Hematopoietic multipotent progenitor cell treated with erythropoietin and hydrocortisone succinate and interleukin-3 and kit ligand, for 6 days (in vitro differentiated cells): ENCODE data around the gene GRIK5.
"Not testable (repeated sequence)": the region's sequence is repeated elsewhere in the genome, so short reads cannot be mapped to it uniquely, and the experiment has no call there.

Experiments used
- DNase-seq: peaks from one replicate; pipeline ENCODE4 v3.0.0-alpha.2; 2015

GRIK5 gene

DNA sequence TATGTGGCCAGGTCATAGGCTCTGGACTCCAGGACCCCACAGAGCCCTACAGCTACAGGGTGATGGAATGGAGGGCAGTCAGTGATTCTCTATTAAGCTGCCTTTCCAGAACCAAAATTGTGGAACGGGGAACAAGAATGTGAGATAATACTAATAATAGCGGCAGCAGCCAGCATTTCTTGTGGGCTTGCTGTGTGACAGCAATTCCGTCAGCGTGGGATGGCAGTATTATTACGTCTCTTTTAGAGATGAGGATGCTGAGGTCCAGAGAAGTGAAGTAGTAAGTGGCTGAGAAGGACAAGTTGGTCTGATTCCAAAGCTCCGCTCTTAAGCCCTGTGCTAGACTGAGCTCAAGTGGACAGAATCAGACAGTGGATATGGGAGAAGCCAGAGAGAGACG, 24.4 kb downstream of the GRIK5 start:
- DNase-seq: no peak

DNA sequence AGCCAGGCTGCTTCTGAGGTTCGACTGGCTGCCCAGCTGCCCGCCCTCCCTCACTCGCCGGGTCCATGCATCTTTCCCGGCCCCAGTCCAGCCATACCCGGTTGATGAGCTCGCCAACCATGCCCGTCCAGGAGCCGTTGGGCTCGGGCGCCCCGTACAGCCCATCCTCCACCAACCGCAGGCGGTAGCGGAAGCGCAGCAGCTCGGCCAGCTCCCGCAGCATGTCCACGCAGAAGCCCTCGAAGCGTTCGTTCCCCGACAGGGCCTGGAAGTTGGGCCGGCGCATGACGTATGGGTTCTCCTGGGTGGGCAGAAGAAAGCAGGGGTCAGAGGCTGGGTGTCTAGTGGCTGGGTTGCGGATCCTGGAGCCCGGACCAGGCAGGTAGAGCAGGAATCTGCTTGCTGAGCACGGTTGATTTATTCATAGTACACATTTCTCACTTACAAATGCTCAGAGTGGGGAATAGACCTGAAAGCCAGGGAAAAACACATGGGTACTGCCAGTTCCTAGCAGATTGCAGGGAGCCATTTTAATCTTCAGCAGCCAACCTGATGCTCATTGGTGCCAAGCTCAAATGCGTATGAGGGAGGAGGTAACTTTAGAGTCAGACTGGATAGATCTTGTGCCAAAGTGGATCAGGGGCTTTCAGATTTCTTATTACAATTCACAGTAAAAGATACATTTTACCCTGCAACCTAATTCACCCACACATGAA, 27.4 kb downstream of the GRIK5 start:
- DNase-seq: no peak

DNA sequence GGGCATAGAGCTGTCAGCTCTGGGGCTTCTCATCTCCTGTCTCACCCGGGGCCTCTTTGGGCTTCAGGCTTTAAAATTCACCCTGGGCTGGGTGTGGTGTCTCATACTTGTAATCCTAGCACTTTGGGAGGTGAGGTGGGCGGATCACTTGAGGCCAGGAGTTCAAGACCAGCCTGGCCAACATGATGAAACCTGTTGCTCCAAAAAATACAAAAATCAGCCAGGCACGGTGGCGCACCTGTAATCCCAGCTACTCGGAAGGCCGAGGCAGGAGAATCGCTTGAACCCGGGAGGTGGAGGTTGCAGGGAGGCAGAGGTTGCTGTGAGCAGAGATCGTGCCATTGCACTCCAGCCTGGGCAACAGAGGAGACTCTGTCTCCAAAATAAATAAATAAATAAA, 29.5 kb downstream of the GRIK5 start:
- not testable (repeated sequence) for DNase-seq

DNA sequence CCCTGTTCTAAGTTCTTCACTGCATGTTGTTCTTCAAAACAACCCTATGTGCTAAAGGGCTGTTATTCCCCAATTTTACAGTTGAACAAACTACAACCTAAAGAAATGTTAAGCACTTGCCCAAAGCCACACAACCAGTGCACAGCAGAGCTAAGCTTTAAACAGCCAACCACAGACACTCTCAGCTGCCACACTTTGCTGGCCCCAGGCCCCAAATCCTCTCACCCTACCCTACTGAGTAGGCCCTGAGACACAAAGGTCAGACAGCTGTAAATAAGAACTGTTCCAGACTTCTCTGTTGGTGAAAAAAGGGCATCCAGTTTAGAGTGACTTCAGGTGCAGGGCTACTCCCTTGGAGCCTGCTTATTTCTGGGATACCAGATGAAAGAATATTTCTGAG, 30.0 kb downstream of the GRIK5 start:
- no peak for DNase-seq

DNA sequence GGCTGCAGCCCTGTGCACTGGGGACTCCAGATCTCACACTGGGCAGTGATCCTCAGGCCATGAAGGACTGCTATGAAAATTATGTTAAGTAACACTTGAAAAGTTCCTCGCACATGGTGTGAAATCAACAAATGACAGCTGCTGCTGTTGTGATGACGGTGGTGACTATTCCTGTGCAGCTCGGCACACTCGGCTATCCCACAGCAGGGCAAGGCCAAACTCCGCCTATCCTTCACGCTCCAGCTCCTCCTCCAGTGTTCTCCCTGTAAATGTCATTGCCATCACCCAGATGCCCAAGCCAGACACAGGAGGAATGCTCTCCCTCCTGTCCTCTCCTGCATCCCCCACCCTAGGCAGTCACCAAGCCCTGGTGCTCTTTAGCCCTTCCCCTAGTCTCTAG, 31.3 kb downstream of the GRIK5 start:
- DNase-seq: no peak

DNA sequence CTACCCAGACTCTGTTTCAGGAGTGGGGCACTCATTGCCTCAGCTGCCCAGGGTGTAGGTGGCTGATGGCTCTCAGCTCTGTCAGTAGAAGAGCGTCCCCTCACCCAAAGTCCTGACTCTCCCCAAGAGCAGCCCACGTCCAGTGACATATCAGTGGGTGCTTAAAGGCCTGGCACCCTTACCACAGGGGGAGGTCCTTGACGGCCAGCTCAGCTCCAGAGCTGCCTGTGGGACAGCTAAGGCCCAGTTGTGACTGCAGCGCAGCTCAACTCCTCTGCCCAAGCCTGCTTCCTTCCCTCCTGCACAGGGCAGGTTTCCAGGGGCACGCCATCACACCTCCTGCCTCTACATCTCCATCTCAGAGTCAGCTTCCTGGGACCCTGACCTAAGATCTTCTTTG, 32.4 kb downstream of the GRIK5 start:
- DNase-seq: no peak

DNA sequence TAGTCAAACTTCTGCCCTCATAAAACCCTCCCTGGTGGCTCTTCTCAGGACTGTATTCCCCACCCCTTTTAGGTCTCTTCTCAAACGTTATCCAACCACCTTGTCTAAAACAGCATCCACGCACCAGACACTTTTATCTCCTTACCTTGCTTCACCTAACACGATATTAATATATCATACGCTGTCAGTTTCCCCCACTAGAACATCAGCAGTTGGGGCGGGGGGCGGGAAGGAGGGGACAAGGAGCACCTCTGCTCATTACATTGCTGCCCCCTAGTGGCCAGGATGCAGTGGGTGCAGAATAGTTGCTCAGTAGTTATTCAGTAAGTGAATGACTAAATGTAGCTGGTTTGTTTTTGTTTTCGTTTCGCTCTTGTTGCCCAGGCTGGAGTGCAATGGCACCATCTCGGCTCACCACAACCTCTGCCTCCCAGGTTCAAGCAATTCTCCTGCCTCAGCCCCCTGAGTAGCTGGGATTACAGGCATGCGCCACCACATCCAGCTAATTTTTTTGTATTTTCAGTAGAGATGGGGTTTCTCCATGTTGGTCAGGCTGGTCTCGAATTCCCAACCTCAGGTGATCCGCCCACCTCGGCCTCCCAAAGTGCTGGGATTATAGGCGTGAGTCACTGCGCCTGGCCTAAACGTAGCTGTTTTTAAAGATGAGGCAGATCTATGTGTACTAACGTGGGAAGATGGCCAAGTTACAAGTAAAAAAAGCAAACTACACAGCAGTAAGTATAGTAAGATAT, 35.2 kb downstream of the GRIK5 start:
- peak; percentile 83 for DNase-seq

DNA sequence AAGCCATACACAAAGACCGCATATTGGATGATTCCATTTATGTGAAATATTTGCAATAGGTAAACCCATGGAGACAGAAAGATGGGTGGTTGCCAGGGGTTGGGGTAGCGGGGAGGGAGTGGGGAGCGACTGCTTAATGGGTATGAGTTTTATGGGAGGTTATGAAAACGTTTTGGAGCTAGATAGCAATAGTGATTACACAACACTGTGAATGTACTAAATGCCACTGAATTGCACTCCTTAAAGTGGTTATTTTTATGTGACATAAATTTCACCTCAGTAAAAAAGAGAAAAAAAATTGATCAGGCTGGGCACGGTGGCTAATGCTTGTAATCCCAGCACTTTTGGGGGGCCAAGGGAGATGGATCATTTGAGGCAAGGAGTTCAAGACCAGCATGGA, 36.6 kb downstream of the GRIK5 start:
- no peak for DNase-seq

DNA sequence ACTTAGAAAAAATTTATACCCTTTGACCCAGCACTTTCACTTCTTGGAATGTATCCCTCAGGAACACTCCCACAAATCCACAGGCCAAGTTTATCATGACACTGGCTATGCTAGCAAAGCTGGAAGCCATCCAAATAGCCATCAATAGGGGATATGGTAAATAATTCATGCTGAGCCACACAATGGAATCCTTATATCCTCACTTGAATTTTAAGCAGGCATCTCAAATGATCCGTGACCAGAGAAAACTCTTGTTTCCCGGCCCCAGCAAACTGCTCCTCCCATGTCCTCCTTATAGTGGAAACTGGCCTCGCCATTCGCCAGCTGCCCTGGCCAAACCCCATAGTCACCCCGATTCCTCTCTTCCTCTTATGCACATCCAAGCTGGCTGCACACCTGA, 37.6 kb downstream of the GRIK5 start:
- DNase-seq: no peak

DNA sequence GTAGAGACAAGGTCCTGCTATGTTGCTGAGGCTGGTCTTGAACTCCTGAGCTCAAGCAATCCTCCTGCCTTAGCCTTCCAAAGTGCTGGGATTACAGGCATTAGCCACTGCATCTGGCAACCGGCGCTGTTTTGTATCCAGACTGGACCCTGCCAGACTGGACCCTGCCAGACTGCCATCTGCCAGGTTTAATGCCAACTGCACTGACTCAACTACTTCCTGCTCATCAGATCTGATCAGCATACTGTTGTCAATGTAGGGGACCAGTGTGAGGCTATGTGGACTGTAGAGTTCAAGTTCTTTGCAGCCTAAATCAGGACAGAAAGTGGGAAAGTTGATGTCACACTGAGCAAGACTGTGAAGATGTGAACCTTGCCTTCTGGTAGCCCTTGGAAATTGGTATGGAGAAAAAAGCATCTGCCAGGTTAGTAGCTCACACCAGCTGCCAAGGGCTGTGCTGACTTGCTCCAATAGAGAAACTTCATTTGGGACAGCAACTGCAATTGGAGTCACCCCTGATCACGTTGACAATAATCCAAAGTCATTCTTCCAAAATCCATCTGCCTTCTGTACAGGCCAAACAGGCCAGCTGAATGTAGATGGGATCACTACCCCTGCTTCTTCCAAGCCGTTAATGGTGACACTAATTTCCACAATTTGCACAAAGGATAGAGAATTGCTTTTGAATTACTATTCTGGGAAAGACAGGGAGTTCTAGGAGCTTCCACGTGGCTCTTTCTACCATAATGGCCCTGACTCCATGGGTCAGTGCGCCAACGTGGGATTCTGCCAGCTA, 39.2 kb downstream of the GRIK5 start:
- DNase-seq: no peak

DNA sequence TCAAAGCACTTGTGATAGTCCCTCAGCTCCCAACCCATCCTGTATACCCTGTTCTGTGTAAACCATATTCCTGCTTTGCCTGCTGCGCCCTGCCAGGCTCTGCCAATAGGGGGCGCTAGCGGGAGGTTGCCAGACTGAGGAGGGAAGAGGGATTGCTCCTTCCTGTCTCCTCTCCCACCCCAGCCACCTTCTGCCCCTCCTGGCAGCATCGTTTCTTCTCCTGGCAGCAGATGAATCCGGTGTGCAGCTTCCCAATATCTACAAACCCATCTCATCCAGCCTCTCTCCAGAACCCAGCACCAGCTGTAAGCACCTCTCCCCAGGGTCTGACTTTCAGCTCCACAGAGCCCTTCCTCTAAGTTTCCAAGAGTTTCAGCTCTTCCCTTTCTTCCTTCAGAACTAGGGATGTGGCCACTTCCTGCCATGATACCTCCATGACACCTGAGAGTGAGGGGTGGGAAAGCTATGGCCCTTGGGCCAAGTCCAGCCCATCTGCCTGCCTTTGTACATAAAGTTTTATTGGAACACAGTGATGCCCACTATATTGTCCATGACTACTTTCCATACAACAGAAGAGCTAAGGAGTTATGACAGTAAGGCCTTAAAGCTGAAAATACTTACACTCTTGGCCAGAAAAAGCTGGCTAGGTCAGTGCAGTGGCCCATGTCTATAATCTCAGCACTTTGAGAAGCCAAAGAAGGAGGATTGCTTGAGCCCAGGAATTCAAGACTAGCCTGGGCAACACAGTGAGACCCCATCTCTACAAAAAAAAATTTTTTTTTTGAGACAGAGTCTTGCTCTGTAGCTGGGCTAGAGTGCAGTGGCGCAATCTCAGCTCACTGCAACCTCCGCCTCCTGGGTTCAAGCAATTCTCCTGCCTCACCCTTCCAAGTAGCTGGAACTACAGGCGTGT, 41.4 kb downstream of the GRIK5 start:
- peak; percentile 33 for DNase-seq

DNA sequence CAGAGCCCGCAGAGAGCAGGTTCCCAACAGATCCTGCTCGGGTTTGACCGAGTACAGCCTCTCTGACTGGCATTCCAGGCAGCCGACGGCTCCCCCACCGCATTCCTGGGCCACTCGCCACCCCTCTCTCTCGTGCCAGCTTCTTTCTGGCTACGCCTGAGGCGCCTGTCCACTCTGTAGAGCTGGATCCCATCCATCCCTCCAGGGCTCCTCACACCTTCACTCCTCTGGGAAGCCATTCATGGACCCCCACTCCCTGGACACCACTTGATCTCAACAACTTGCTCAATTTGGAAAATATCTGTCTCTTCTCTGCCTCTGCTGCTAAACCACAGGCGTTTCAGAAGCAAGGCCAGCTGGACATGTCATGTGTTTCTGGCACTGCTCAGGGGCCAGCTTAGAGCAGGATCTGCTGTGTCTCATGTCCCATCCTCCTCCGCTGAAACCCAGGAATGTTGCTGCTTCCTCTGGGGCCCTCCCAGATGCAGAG, 45.3 kb downstream of the GRIK5 start:
- DNase-seq: no peak

DNA sequence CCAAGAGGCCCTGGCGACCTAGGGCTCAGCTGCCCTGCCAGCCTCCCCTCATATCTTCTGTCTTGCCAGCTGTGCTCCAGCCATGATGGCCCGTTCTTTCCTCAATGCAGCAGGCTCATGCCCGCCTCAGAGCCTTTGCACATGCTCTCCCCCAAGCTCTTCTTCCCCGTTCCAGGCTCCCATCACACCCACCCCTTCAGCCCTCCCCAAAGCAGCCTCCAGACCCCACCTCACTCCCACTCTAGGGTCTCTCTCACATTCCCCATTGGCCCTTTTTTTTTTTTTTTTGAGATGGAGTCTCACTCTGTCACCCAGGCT, 46.1 kb downstream of the GRIK5 start:
- no peak for DNase-seq

DNA sequence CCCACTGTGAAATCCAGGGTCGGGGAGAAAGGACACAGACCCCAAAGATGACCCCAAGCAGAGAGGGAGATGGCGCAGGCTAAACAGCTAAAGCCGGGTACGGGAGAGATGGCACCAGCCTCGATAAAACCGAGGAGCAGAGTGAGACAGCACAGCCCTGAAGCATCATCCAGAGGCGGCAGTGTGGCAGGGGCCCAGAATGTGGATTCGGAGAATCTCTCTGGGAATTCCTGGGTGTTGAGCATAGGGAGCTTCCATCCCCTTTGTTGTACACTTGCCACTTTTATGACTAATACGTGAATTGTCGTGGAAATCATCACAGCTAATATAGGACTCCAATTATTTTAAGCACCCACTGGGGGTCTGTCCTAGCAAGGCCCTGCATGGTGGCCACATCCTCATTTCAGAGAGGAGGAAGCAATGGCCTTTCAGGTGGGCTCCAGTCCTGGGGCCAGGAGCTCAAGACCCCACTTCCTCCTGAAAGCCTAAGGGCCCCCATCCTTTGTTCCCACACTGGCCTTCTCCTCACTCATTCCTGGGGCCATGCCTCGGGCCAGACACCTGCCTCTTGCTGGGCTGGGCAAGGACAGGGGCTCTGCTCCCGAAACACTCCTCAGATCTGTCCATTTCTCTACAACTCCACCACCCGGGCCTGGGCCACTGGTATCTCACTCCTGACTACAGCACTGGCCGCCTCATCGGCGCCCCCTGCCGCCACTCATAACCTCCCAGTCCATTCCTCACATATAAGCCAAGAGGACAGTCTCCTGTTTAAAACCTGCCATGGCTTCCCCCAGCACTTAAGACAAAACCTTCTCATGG, 46.7 kb downstream of the GRIK5 start:
- DNase-seq: peak; percentile 51

DNA sequence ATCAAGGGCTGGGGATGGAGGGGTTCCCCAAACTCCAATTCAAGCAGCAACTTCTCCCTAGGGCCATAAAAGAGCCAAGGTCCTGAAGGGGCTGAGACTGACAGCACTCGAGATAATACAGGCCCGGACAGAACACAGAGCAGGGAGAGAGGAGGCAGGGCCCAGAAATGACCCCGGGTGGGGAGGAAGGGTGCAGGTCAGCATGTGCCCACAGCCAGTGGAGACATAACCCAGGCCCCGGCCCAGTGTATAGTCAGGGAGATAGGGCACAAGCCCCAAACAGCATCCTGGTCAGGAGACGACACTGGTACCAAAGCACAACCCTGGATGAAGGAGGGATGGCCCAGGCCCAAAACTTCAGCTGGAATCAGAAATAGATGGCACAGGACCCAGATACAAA, 47.4 kb downstream of the GRIK5 start:
- no peak for DNase-seq

DNA sequence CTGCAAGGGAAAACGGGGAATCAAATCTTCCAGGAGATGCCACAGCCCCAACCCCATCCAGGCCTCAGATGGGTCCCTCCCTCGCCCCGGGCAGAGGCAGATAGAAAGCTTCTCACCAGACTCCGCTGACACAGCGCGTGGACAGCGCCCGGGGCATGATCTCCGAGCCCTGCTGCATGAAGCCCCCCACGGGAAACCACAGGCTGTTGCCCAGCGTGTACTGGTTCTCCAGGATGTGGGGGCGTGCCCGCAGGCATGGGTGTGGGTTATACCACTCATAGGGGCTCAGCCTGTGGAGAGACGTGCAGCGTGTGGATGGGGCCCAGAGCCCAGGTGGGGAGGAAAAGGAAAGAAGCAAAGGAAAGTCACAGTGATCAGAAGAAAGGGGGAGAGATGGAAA, 48.8 kb downstream of the GRIK5 start:
- DNase-seq: no peak

DNA sequence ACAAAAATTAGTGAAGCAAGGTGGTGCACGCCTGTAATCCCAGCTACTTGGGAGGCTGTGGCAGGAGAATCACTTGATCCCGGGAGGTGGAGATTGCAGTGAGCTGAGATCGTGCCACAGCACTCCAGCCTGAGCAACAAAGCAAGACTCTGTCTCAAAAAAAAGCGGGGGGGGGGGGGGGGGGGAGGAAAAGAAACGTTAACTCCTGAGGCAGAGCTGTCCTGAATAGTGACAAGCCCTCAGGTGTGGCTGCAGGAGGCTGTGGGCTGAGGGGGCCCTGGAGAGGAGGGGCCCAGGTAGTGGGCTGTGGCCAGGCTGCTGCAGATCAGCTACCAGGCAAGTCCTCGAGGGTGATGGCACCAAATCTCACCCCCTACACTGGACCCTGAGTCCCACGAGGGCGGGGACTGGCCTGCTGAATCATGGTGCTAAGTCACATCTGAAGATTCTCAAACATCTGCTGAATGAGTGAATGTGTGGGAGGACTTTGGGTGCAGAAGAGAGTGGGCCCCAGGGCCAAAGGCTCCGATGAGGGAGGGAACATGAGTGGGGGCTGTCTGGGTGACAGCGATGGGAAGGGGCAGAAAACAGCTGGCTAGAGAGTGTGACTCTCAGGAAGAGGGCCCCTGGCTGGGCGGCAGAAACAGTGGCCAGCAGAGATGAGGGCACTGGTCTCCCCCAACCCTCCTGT, 51.4 kb downstream of the GRIK5 start:
- no peak for DNase-seq

DNA sequence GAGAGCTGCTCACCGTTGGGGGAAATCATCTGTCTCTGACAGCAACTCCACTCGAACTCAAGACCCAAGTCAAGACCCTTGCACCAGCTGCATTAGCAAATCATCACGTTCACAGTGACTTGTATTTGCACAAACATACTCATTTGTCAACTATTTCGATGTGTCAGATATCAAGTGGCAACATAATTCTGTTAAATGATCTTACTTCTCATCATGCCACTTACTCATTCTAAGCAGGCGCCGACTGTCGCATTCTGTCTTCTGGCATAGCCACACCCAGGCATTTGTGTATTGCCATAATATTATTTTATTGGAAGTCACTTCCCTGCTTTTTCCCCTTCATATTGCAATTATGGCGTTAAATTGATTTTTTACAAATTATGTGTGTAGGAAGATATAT, 53.0 kb downstream of the GRIK5 start:
- DNase-seq: no peak

DNA sequence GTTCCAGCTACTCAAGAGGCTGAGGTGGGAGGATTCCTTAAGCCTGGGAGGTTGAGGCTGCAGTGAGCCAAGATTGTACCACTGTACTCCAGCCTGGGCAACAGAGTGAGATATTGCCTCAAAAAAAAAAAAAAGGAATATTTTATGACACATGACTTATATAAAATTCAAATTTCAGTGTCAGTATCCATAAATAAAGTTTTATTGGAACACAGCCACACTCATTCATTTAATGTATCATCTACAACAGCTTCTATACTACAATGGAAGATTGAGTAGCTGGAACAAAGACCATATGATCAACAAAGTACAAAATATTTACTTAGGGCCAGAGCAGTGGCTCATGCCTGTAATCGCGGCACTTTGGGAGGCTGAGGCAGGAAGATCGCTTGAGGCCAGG, 57.3 kb downstream of the GRIK5 start:
- DNase-seq: not testable (repeated sequence)

DNA sequence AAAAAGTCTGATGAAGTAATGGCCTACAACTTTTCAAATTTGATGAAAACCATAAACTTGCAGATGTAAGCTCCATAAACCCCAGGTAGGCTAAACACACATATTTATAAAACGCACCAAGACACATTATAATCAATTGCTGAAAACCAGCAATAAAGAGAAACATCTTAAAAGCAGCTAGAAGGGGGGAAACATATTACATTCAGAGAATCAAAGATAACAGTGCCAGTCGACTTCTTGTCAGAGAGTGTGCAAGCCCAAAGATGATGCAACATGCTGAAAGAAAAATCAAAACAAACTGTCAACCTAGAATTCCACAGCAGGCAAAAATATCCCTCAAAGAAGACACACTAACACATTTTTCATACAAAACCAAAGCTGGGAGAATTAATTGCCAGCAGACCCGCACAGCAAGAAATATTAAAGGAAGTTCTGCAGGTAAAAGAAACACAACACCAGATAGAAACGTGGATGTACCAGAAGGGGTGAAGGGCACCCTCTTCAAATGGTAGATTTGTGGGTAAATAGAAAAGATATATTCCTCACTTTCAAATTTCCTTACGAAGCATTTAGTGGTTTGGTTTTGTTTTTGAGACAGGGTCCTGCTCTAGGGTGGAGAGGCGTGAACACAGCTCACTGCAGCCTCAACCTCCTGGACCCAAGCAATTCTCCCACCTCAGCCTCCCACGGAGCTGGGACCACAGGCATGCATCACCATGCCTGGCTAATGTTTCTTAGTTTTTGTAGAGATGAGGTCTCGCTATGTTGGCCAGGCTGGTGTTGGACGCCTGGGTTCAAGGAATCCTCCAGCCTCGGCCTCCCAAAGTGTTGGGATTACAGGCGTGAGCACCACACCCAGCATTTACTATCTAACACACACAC, 59.5 kb downstream of the GRIK5 start:
- DNase-seq: no peak
